Tibial artery (tissue), 4 donors: ENCODE measurements around the gene APH1A.
A peak's percentile ranks its signal among the peaks of the same experiment; 100 is the strongest.

ENCODE experiments used
- DNase-seq, 2 donors: peaks; one replicate each; pipeline ENCODE4 v3.0.0-alpha.2; 2019
- H3K27ac ChIP-seq, 2 donors: fragments of 200-600 bp; sonication (generic) in 1 of 2; 1 replicate in 1 of 2; 2 replicates in 1 of 2; pipeline ENCODE4 v1.5.1; 2018 to 2019; ENCODE audit warnings: mild to moderate bottlenecking in 1 of 2
- H3K27me3 ChIP-seq, 2 donors: fragments of 200-600 bp; sonication (generic) in 1 of 2; one replicate each; pipeline versions ENCODE4 v1.5.1 to v1.6.0; 2016 to 2019
- H3K36me3 ChIP-seq, 3 donors: fragments of 200-600 bp; sonication (generic) in 2 of 3; one replicate each; pipeline ENCODE4 v1.5.1; 2016 to 2019; ENCODE audit warnings: mild to moderate bottlenecking in 2 of 3
- H3K4me1 ChIP-seq, 4 donors: fragments of 200-600 bp; sonication (generic) in 2 of 4; 1 replicate in 3 of 4; 2 replicates in 1 of 4; pipeline ENCODE4 v1.5.1; 2016 to 2019
- H3K4me3 ChIP-seq, 2 donors: fragments of 200-600 bp; sonication (generic) in 1 of 2; 1 replicate in 1 of 2; 2 replicates in 1 of 2; pipeline ENCODE4 v1.5.1; 2018 to 2019; ENCODE audit warnings: mild to moderate bottlenecking in 2 of 2
- H3K9me3 ChIP-seq, 3 donors: fragments of 200-600 bp; sonication (generic) in 1 of 3; one replicate each; pipeline ENCODE4 v1.5.1; 2016 to 2019
- intact Hi-C: fragments of 100-400 bp; cut with DNase I; formaldehyde crosslinking; loops from one replicate; pipeline ENCODE4 v1.15.0; 2023; ENCODE audit warnings: low total_unique reads
- TF ChIP-seq, protein P1 (sequence below), 2 experiments: fragments of 200-600 bp in 1 of 2; fragments of 450-650 bp in 1 of 2; IDR thresholded peaks; one replicate each; pipeline ENCODE4 v1.5.1; 2017 to 2019; ENCODE audit warnings: antibody characterized with exemption in 2 of 2, mild to moderate bottlenecking in 1 of 2, moderate library complexity in 1 of 2

Gene APH1A

DNA sequence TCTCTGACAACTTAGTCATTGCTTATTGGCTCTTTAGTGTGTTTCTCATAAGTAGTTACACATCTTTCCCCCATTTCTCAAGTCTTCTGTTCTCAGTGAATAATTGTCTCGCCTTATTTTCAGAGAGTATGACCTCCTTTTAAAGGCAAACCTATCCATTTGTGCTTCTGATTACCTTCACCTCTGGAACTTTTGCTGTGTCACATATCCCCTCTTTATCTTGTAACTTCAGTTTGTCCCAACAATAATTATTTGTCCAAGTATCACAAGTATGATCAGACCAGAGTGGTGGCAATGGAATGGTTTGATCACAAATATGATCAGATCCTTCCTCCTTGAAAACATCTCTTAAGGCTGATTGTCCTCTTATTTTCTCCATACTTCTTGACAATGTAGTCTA is 19.6 kb upstream of the APH1A start:
- Histone ChIP-seq H3K4me1 (peaks cover 0 to 15% (median 11%) of the 10 kb centered on the region in 4 donors), H3K4me3 (no peak overlapping the region), H3K36me3 (peaks cover 14 to 37% (median 21%) of the 10 kb centered on the region in 3 donors), H3K27ac (no peak overlapping the region), H3K9me3 (no peaks in the 10 kb centered on the region), H3K27me3 (no peaks in the 10 kb centered on the region)
- DNase-seq, result no peak
- TF ChIP-seq, protein P1, sequence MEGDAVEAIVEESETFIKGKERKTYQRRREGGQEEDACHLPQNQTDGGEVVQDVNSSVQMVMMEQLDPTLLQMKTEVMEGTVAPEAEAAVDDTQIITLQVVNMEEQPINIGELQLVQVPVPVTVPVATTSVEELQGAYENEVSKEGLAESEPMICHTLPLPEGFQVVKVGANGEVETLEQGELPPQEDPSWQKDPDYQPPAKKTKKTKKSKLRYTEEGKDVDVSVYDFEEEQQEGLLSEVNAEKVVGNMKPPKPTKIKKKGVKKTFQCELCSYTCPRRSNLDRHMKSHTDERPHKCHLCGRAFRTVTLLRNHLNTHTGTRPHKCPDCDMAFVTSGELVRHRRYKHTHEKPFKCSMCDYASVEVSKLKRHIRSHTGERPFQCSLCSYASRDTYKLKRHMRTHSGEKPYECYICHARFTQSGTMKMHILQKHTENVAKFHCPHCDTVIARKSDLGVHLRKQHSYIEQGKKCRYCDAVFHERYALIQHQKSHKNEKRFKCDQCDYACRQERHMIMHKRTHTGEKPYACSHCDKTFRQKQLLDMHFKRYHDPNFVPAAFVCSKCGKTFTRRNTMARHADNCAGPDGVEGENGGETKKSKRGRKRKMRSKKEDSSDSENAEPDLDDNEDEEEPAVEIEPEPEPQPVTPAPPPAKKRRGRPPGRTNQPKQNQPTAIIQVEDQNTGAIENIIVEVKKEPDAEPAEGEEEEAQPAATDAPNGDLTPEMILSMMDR (IDR thresholded peaks at IDR 0.05), result no peak
- intact Hi-C loops, result no loop called here

DNA sequence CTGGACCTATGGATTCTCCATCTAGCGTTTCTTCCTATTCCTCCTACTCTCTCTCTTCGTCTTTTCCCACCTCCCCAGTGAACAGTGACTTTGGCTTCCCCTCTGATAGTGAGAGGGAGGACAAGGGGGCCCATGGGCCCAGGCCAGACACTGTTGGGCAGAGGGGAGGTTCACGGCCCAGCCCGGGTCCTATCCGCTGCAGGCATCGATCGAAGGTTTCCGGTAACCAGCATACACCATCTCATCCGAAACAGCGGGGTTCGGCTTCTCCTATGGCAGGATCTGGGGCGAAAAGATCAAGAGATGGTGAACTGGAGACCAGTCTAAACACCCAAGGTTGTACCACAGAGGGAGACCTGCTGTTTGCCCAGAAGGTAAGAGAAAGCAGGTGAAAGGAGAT is 14.4 kb upstream of the APH1A start:
- peak in 1 of 2 donors; percentile 64 for DNase-seq
- intact Hi-C loops, result no loop called here
- peaks cover 14 to 37% (median 21%) of the 10 kb centered on the region in 3 donors for H3K36me3 ChIP-seq
- TF ChIP-seq, protein P1 (IDR thresholded peaks at IDR 0.05), result no peak
- no peaks in the 10 kb centered on the region for H3K27me3 ChIP-seq
- peak overlapping the region; percentile 53 to 57 for H3K4me3 ChIP-seq
- peak overlapping the region; percentile 79 to 89 for H3K27ac ChIP-seq
- no peaks in the 10 kb centered on the region for H3K9me3 ChIP-seq
- H3K4me1 ChIP-seq, result peaks cover 0 to 28% (median 23%) of the 10 kb centered on the region in 4 donors

DNA sequence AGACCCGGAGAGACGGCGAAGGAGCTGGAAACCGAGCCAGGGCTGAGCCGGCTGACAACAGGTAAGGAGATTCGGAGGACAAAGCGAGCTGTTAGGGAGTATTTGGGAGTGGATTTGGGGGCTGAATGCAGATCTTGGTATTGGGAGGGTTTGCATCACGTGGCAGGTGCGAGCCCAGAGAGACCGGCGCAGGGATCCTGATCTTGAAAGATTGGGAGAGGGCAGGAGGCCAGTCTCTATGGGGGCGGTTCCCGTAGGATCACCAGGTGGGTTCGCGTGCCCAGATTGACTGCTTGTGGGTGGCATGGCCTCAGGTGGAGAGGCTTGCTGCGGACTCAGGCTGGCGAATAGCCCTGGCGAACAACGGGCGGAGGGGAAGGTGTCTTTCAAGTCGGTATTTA is 13.7 kb upstream of the APH1A start:
- peak in 1 of 2 donors; percentile 45 for DNase-seq
- Histone ChIP-seq H3K9me3 (no peaks in the 10 kb centered on the region), H3K27ac (peak overlapping the region; percentile 79 to 89), H3K27me3 (no peaks in the 10 kb centered on the region), H3K4me1 (peaks cover 0 to 28% (median 23%) of the 10 kb centered on the region in 4 donors), H3K36me3 (peaks cover 14 to 36% (median 19%) of the 10 kb centered on the region in 3 donors), H3K4me3 (peak overlapping the region; percentile 53 to 57)
- TF ChIP-seq, protein P1 (IDR thresholded peaks at IDR 0.05), result no peak
- intact Hi-C loops, result no loop called here

DNA sequence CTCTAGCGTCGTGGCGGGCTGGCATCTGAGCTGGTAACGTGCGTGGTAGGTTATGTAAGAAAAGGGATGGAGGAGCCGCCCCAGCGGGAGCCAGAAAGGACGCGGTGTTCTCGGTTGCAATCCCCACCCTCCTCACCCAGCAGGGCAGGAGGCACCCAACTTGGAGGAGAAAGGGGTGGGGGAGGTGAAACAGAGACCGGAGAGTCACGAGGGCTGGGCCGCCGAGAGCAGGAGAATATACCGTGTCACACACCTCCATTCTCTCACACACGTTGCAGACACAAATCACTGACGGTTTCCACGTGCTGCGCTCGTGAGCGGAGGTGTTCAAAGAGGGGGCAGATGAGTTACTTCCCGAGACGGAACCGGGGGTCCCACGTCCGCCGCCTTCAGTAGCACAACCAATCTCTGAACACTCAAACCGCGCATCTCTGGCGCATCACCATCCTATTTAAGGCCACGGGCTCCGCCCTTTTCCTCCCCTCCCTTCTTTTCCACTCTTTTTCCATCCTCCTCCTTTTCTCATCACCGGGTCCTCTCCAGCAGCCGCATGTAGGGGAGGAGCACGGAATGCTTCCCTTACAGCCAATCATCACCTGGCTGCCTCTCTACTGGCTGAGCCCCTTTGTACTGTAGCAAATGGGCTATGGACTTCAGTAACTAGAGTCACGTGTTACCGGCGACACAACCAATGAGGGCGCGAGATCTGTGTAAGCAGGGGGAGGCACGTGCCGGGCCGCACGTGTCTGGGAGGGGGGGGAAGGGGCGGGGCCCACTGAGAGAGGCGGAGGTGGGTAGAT is 13.1 kb upstream of the APH1A start, which contains the start of gene CIART:
CIART (plus strand) TSS at position 797 of the 800 bp plus-strand sequence. CDS start 714 bp downstream, outside the sequence.
- Histone ChIP-seq H3K9me3 (no peaks in the 10 kb centered on the region), H3K4me3 (peak within 1 kb of the TSS; percentile 53 to 57), H3K36me3 (peaks cover 9 to 30% (median 13%) of the 10 kb centered on the region in 3 donors), H3K4me1 (peaks cover 0 to 28% (median 23%) of the 10 kb centered on the region in 4 donors), H3K27me3 (no peaks in the 10 kb centered on the region), H3K27ac (peak within 1 kb of the TSS; percentile 79 to 89)
- DNase-seq, result peak; percentile 98 to 99
- intact Hi-C loops, result no loop called here
- TF ChIP-seq, protein P1 (IDR thresholded peaks at IDR 0.05), result no peak

DNA sequence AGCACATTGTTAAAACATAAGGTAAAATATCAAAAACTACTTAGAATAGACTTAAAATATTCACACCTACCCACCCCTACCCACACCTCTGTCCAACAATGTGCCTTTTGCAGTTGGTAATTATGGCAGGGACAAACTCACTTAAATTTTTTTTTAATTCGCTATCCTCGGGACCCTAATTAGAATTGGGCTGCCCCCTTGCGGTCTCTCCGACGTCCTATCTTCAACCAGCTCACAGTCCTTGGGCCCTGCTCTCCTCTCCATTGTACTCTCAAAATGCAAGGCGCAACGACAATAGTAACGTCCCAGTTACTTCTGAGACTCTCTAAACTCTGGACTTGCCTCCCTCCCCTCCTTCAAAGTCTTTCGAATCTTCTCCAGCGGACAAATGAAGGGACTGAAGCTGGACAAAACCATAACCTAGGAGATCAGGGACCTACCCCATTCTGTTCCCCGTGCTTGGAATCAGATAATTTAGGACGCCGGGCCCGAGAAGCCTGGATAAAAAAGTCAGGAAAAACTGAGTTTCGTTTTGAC is 12.5 kb upstream of the APH1A start:
- peaks cover 2 to 23% (median 8%) of the 10 kb centered on the region in 3 donors for H3K36me3 ChIP-seq

More for the DNA sequence above, 12.5 kb upstream of the APH1A start:
- peak; percentile 83 to 86 for DNase-seq
- TF ChIP-seq, protein P1 (IDR thresholded peaks at IDR 0.05), result peak; percentile 78 to 80
- intact Hi-C loops, result no loop called here
- H3K4me1 ChIP-seq, result peaks cover 0 to 28% (median 23%) of the 10 kb centered on the region in 4 donors
- H3K4me3 ChIP-seq, result peak overlapping the region; percentile 53 to 57
- H3K27ac ChIP-seq, result peak overlapping the region; percentile 79 to 89
- H3K27me3 ChIP-seq, result no peaks in the 10 kb centered on the region
- H3K9me3 ChIP-seq, result no peaks in the 10 kb centered on the region
